Measurements from ENCODE around the gene P3H2. TPM values are rescaled to one million over a fixed set of nuclear protein-coding genes. Genes with fewer than 3 reads are reported as not detected.

The P3H2 gene
- total and polyA plus RNA-seq, 2 of the 4 experiments (the other 2 are of a cell fraction): 54.7 to 64.3 TPM

DNA sequence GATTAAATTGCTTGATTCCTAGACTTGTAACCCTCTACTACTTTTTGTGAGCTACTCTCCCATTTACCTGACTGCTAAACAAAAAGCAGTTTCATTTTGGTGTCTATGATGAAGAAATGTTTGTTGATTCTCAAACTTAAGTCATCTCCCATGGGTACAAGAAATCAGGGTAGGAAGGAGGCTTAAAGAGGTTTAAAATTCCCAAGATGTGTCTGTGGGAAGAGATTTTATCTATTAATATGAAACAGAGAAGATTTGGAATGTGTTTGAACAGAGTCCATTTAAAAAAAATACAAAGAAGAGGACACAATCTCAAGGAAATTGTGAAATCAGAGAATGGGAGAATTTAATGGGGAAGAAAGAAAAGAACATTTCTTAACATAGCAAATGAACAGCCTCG, 14.8 kb downstream of the P3H2 start:
- no peak overlapping the region for H3K4ac ChIP-seq (ENCODE audit: low read depth, low read length)
- peaks cover 8% of the 10 kb centered on the region for H3K9me1 ChIP-seq (ENCODE audit: insufficient read depth, low read length)
- no peak overlapping the region for H3K4me3 ChIP-seq (ENCODE audit: insufficient read depth, low read depth, low read length)
- H4K8ac ChIP-seq (ENCODE audit: low read depth in 2 of 2, low read length in 2 of 2): no peak overlapping the region
- intact Hi-C loops (cut with micrococcal nuclease): no loop called here
- peak overlapping the region; percentile 47; the same call in 1 of the 2 replicates for H4K5ac ChIP-seq (ENCODE audit: low read depth, low read length)
- H3K27ac ChIP-seq (ENCODE audit: insufficient read depth, low read length): no peak overlapping the region
- peaks cover 15 to 49% of the 10 kb centered on the region in 2 experiments for H3K79me1 ChIP-seq (ENCODE audit: low read depth in 1 of 2, low read length in 2 of 2)
- no peak overlapping the region for H2BK5ac ChIP-seq (ENCODE audit: low read depth, low read length, poor library complexity, severe bottlenecking)
- no peak overlapping the region for H2BK15ac ChIP-seq (ENCODE audit: low read depth, low read length)
- no peak overlapping the region for H3K14ac ChIP-seq (replicated peaks; ENCODE audit: low read depth, low read length)
- H4K20me1 ChIP-seq (ENCODE audit: insufficient read depth, low read length): peaks cover 3% of the 10 kb centered on the region; the same call in 1 of the 2 replicates
- no peaks in the 10 kb centered on the region for H3K36me3 ChIP-seq (ENCODE audit: control insufficient read depth, insufficient read depth, low read length)
- no peak overlapping the region for H3K9ac ChIP-seq (ENCODE audit: low read depth, low read length)
- H3K4me1 ChIP-seq (ENCODE audit: control insufficient read depth, insufficient read depth, low read length): peaks cover 1% of the 10 kb centered on the region
- in situ Hi-C loops (cut with MboI; ENCODE audit: low sequenced_read_pairs): no loop called here
- no peak overlapping the region for H3K23ac ChIP-seq (ENCODE audit: low read depth, low read length)
- peak overlapping the region; percentile 23; the same call in 1 of the 2 replicates for H3K4me2 ChIP-seq (ENCODE audit: low read depth, low read length)
- H2BK20ac ChIP-seq (ENCODE audit: low read depth, low read length): no peak overlapping the region
- H2AFZ ChIP-seq (replicated peaks; ENCODE audit: low read length, poor library complexity): no peak overlapping the region
- dilution Hi-C loops (cut with HindIII; ENCODE audit: low sequenced_read_pairs, unreplicated experiment): no loop called here
- H3K18ac ChIP-seq (ENCODE audit: low read depth, low read length): peak overlapping the region; percentile 40; the same call in 1 of the 2 replicates
- no peak overlapping the region for H3K56ac ChIP-seq (ENCODE audit: extremely low read depth, insufficient read depth, low read length)
- ATAC-seq (ENCODE audit: low read depth) (no peak), DNase-seq (no peak)
- H3K27me3 ChIP-seq (ENCODE audit: control insufficient read depth, insufficient read depth, low read length): no peaks in the 10 kb centered on the region
- no peak for TF ChIP-seq CHD1 (IDR thresholded peaks at IDR 0.05; ENCODE audit: low read depth, low read length)
- no peak for TF ChIP-seq MAZ (IDR thresholded peaks at IDR 0.05; ENCODE audit: borderline replicate concordance, low read depth, low read length)
- no peak for TF ChIP-seq SMC3 (IDR thresholded peaks at IDR 0.05; ENCODE audit: low read depth, low read length)
- no peak for TF ChIP-seq POLR2A (IDR thresholded peaks at IDR 0.05; ENCODE audit: low read depth, low read length)
- no peak for TF ChIP-seq BHLHE40 (IDR thresholded peaks at IDR 0.05; ENCODE audit: low read depth, low read length)
- TF ChIP-seq CEBPB (IDR thresholded peaks at IDR 0.05; ENCODE audit: low read depth, low read length): no peak
- no peak for TF ChIP-seq RFX5 (IDR thresholded peaks at IDR 0.05; ENCODE audit: low read depth, low read length)
- TF ChIP-seq, protein P1, sequence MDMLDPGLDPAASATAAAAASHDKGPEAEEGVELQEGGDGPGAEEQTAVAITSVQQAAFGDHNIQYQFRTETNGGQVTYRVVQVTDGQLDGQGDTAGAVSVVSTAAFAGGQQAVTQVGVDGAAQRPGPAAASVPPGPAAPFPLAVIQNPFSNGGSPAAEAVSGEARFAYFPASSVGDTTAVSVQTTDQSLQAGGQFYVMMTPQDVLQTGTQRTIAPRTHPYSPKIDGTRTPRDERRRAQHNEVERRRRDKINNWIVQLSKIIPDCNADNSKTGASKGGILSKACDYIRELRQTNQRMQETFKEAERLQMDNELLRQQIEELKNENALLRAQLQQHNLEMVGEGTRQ (IDR thresholded peaks at IDR 0.05; ENCODE audit: low read depth, low read length): no peak
- TF ChIP-seq MXI1 (IDR thresholded peaks at IDR 0.05; ENCODE audit: borderline replicate concordance, low read depth, low read length): no peak
- TF ChIP-seq RAD21 (IDR thresholded peaks at IDR 0.05; ENCODE audit: low read length): no peak
- no peak for TF ChIP-seq ELK1 (IDR thresholded peaks at IDR 0.05; ENCODE audit: borderline replicate concordance, low read depth, low read length)
- TF ChIP-seq MAFK (IDR thresholded peaks at IDR 0.05; ENCODE audit: low read depth, low read length): no peak
- TF ChIP-seq, protein P2, sequence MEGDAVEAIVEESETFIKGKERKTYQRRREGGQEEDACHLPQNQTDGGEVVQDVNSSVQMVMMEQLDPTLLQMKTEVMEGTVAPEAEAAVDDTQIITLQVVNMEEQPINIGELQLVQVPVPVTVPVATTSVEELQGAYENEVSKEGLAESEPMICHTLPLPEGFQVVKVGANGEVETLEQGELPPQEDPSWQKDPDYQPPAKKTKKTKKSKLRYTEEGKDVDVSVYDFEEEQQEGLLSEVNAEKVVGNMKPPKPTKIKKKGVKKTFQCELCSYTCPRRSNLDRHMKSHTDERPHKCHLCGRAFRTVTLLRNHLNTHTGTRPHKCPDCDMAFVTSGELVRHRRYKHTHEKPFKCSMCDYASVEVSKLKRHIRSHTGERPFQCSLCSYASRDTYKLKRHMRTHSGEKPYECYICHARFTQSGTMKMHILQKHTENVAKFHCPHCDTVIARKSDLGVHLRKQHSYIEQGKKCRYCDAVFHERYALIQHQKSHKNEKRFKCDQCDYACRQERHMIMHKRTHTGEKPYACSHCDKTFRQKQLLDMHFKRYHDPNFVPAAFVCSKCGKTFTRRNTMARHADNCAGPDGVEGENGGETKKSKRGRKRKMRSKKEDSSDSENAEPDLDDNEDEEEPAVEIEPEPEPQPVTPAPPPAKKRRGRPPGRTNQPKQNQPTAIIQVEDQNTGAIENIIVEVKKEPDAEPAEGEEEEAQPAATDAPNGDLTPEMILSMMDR (conservative IDR thresholded peaks at IDR 0.05; ENCODE audit: low read depth, low read length): no peak
- no peak for TF ChIP-seq FOS (IDR thresholded peaks at IDR 0.05; ENCODE audit: low read depth, low read length)
- TF ChIP-seq NFE2L2 (IDR thresholded peaks at IDR 0.05; ENCODE audit: low read depth, low read length): no peak
- no peak for TF ChIP-seq RCOR1 (IDR thresholded peaks at IDR 0.05; ENCODE audit: insufficient replicate concordance, low read length)
- ChIA-PET CTCF (no interaction called here), POLR2A (ENCODE audit: unreplicated experiment) (no interaction called here)
- peak overlapping the region; percentile 86 for H2AK5ac ChIP-seq (ENCODE audit: low read depth, low read length)
- H4K91ac ChIP-seq (ENCODE audit: insufficient read depth, low read depth, low read length): no peak overlapping the region
- no peak overlapping the region for H2BK120ac ChIP-seq (ENCODE audit: low read depth, low read length)
- no TSS peak for BruUV-seq (replicated peaks)
- no peak overlapping the region for H2AK9ac ChIP-seq (replicated peaks; ENCODE audit: low read depth, low read length, poor library complexity)
- no peaks in the 10 kb centered on the region for H3K9me3 ChIP-seq (ENCODE audit: control insufficient read depth, insufficient read depth, low read length)
- WGBS, 2 experiments (ENCODE audit: extremely low coverage in 2 of 2, insufficient read length in 1 of 2): no CpG with 5 or more reads among the region's 1 CpG

Data from IMR-90 (cell line).